Right lobe of liver (tissue), 4 donors: ENCODE measurements around the gene CAVIN2.
A peak's percentile ranks its signal among the peaks of the same experiment; 100 is the strongest.

Source experiments
- CTCF ChIP-seq, 4 donors: fragments of 200-600 bp in 3 of 4; fragments of 450-650 bp in 1 of 4; IDR thresholded peaks; one replicate each; pipeline versions ENCODE4 v1.5.1 to v1.8.0; 2016 to 2022; ENCODE audit warnings: antibody characterized with exemption in 4 of 4, mild to moderate bottlenecking in 2 of 4
- POLR2A ChIP-seq: fragments of 450-650 bp; IDR thresholded peaks from one replicate; pipeline ENCODE4 v1.6.1; 2017; ENCODE audit warnings: antibody characterized with exemption, mild to moderate bottlenecking
- donor health status: DM: no; HTN: no; CAD: no.
- donor health status: DM: no; HTN: no; CAD: no.
- donor health status: DM: no; HTN: yes; CAD: no.

- peak; percentile 80 to 84 (median 82) for TF ChIP-seq CTCF (IDR thresholded peaks at IDR 0.05)
- TF ChIP-seq POLR2A = no peak
Observed at GRCh38 chr2:191811807-191812602, 34.9 kb downstream of the CAVIN2 start.
